NAMALWA (cell line): Measurements from ENCODE around the gene DNMT3L.
"Not testable (repeated sequence)": the region's sequence is repeated elsewhere in the genome, so short reads cannot be mapped to it uniquely, and the experiment has no call there.

ENCODE experiments used
- DNase-seq: peaks from one replicate; pipeline ENCODE4 v3.0.0-alpha.2; 2015; ENCODE audit warnings: low spot score

Gene DNMT3L

DNA sequence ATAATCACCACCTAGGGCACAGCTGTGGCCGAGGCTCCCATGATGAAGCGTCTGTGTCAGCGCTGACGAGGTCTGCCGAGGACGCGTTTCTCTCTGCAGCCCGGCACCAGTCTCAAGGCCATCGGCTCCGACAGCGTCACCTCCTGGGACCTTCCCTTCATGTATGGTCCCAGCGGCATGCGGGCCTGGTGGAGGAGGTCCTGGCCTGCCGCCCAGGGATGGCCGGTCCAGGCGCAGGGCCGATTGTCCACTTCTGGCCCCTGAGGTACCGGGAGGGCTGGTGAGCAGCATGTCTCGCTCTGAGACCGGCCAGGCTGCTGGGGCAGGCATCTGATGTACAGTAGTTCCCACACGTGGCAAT lies 64.6 kb downstream of the DNMT3L start:
- DNase-seq, result not testable (repeated sequence)
